ENCODE results near the gene DOCK1.
A peak's percentile ranks its signal among the peaks of the same experiment; 100 is the strongest.

Gene DOCK1

DNA sequence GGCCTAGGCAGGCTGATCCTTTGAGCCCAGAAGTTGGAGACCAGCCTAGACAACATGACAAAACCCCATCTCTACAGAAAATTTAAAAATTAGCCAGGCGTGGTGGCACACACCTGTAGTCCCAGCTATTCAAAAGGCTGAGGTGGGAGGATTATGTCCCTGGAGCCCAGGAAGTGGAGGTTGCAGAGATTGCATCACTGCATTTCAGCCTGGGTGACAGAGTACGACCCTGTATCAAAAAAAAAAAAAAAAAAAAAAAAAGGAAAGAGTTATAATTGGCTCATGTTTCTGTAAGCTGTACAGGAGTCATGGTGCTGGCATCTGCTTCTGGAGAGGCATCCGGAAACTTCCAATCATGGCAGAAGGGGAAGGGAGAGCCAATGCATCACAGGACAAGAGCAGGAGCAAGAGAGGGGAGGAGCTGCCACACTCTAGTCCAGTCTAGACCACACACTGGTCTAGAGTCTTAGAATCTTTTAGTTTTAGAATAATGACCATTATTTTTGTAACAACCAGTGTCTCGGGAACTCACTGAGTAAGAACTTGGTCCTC lies 16.8 kb downstream of the DOCK1 start:
- no peak for DNase-seq (ENCODE audit: low spot score)
- no peaks in the 10 kb centered on the region for H3K27me3 ChIP-seq (ENCODE audit: insufficient read depth, poor library complexity, severe bottlenecking)
- ATAC-seq (ENCODE audit: low read depth) = peak; percentile 52

GRCh38 chr10:126924180-126924914 lies 19.1 kb downstream of the DOCK1 start:
- no peak overlapping the region for H3K4me3 ChIP-seq (ENCODE audit: severe bottlenecking)
- H3K27ac ChIP-seq (ENCODE audit: poor library complexity, severe bottlenecking) = peak overlapping the region; percentile 83
- peak; percentile 12 for ATAC-seq (ENCODE audit: low read depth)
- H3K9me3 ChIP-seq (ENCODE audit: severe bottlenecking) = no peaks in the 10 kb centered on the region
- TF ChIP-seq, protein P1, sequence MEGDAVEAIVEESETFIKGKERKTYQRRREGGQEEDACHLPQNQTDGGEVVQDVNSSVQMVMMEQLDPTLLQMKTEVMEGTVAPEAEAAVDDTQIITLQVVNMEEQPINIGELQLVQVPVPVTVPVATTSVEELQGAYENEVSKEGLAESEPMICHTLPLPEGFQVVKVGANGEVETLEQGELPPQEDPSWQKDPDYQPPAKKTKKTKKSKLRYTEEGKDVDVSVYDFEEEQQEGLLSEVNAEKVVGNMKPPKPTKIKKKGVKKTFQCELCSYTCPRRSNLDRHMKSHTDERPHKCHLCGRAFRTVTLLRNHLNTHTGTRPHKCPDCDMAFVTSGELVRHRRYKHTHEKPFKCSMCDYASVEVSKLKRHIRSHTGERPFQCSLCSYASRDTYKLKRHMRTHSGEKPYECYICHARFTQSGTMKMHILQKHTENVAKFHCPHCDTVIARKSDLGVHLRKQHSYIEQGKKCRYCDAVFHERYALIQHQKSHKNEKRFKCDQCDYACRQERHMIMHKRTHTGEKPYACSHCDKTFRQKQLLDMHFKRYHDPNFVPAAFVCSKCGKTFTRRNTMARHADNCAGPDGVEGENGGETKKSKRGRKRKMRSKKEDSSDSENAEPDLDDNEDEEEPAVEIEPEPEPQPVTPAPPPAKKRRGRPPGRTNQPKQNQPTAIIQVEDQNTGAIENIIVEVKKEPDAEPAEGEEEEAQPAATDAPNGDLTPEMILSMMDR (IDR thresholded peaks at IDR 0.05; ENCODE audit: poor library complexity, severe bottlenecking) = no peak
- H3K27me3 ChIP-seq (ENCODE audit: insufficient read depth, poor library complexity, severe bottlenecking) = no peaks in the 10 kb centered on the region
- H3K4me1 ChIP-seq (ENCODE audit: insufficient read depth, poor library complexity, severe bottlenecking) = peaks cover 19% of the 10 kb centered on the region
- H3K36me3 ChIP-seq (ENCODE audit: low read depth) = peaks cover 20% of the 10 kb centered on the region
- DNase-seq (ENCODE audit: low spot score) = no peak

More for the DNA sequence above, 16.8 kb downstream of the DOCK1 start:
- peaks cover 19% of the 10 kb centered on the region for H3K4me1 ChIP-seq (ENCODE audit: insufficient read depth, poor library complexity, severe bottlenecking)
- no peak overlapping the region for H3K4me3 ChIP-seq (ENCODE audit: severe bottlenecking)
- peak overlapping the region; percentile 24 for H3K27ac ChIP-seq (ENCODE audit: poor library complexity, severe bottlenecking)
- H3K36me3 ChIP-seq (ENCODE audit: low read depth) = peaks cover 8% of the 10 kb centered on the region; the same call in 1 of the 2 replicates
- H3K9me3 ChIP-seq (ENCODE audit: severe bottlenecking) = no peaks in the 10 kb centered on the region
- TF ChIP-seq, protein P1 (IDR thresholded peaks at IDR 0.05; ENCODE audit: poor library complexity, severe bottlenecking) = no peak

- peaks cover 19% of the 10 kb centered on the region for H3K4me1 ChIP-seq (ENCODE audit: insufficient read depth, poor library complexity, severe bottlenecking)
- no peak for DNase-seq (ENCODE audit: low spot score)
- H3K4me3 ChIP-seq (ENCODE audit: severe bottlenecking) = no peak overlapping the region
- no peaks in the 10 kb centered on the region for H3K27me3 ChIP-seq (ENCODE audit: insufficient read depth, poor library complexity, severe bottlenecking)
- H3K36me3 ChIP-seq (ENCODE audit: low read depth) = peaks cover 20% of the 10 kb centered on the region
- no peaks in the 10 kb centered on the region for H3K9me3 ChIP-seq (ENCODE audit: severe bottlenecking)
- H3K27ac ChIP-seq (ENCODE audit: poor library complexity, severe bottlenecking) = peak overlapping the region; percentile 83
- peak; percentile 92 for ATAC-seq (ENCODE audit: low read depth)
- TF ChIP-seq, protein P1 (IDR thresholded peaks at IDR 0.05; ENCODE audit: poor library complexity, severe bottlenecking) = no peak
These were observed 19.7 kb downstream of the DOCK1 start for GRCh38 chr10:126924915-126925300.

DNA sequence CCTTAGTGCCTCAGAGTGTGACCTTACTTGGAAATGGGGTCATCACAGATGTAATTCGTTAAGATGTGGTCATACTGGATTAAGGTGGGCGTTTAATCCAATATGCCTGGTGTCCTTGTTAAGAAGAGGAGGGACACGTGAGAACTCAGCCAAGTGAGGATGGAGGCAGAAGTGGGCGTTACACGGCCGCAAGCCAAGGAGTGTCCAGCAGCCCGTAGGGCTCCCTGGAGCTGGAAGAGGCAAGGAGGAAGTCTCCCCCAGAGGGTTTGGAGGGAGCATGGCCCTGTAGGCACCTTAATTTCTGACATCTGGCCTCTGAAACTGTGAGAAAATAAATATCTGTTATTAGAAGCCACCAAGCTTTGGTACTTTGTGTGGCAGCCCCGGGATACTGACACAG lies 21.3 kb downstream of the DOCK1 start:
- peaks cover 20% of the 10 kb centered on the region; the same call in 1 of the 2 replicates for H3K36me3 ChIP-seq (ENCODE audit: low read depth)
- H3K27ac ChIP-seq (ENCODE audit: poor library complexity, severe bottlenecking) = no peak overlapping the region
- H3K9me3 ChIP-seq (ENCODE audit: severe bottlenecking) = no peaks in the 10 kb centered on the region
- no peak for DNase-seq (ENCODE audit: low spot score)
- H3K4me3 ChIP-seq (ENCODE audit: severe bottlenecking) = no peak overlapping the region
- ATAC-seq (ENCODE audit: low read depth) = no peak
- H3K4me1 ChIP-seq (ENCODE audit: insufficient read depth, poor library complexity, severe bottlenecking) = peaks cover 18% of the 10 kb centered on the region
- TF ChIP-seq, protein P1 (IDR thresholded peaks at IDR 0.05; ENCODE audit: poor library complexity, severe bottlenecking) = no peak
- H3K27me3 ChIP-seq (ENCODE audit: insufficient read depth, poor library complexity, severe bottlenecking) = no peaks in the 10 kb centered on the region

GRCh38 chr10:126927799-126928198 lies 22.6 kb downstream of the DOCK1 start:
- Histone ChIP-seq H3K36me3 (ENCODE audit: low read depth) (peaks cover 20% of the 10 kb centered on the region; the same call in 1 of the 2 replicates), H3K4me3 (ENCODE audit: severe bottlenecking) (no peak overlapping the region), H3K27me3 (ENCODE audit: insufficient read depth, poor library complexity, severe bottlenecking) (no peaks in the 10 kb centered on the region), H3K4me1 (ENCODE audit: insufficient read depth, poor library complexity, severe bottlenecking) (peaks cover 15% of the 10 kb centered on the region), H3K9me3 (ENCODE audit: severe bottlenecking) (no peaks in the 10 kb centered on the region), H3K27ac (ENCODE audit: poor library complexity, severe bottlenecking) (no peak overlapping the region)
- ATAC-seq (ENCODE audit: low read depth) (no peak), DNase-seq (ENCODE audit: low spot score) (no peak)
- TF ChIP-seq, protein P1 (IDR thresholded peaks at IDR 0.05; ENCODE audit: poor library complexity, severe bottlenecking) = no peak

Data from RWPE2 (cell line).